HTERT RPE-1 (cell line): ENCODE results near the gene SNX13.

Experiments used
- in situ Hi-C: fragments of 300-500 bp; cut with MboI; formaldehyde crosslinking; loops from 4 replicates; pipeline ENCODE4 v1.14.3; 2020; ENCODE audit warnings: low sequenced_read_pairs

SNX13 gene

GRCh38 chr7:17940302-17940883 lies at the start of gene SNX13:
SNX13 (minus strand) TSS chr7:17940494; CDS start chr7:17940295, 199 bp downstream.
- in situ Hi-C loops: no loop called here

GRCh38 chr7:17989546-17989945 lies 49.3 kb upstream of the SNX13 start:
- in situ Hi-C loops: no loop called here

- in situ Hi-C loops: no loop called here
Measured at GRCh38 chr7:17988858-17989257, 48.6 kb upstream of the SNX13 start.

- in situ Hi-C loops: no loop called here
Measured at GRCh38 chr7:17988141-17988540, 47.8 kb upstream of the SNX13 start.

- in situ Hi-C loops: no loop called here
Measured at GRCh38 chr7:17986851-17987250, 46.6 kb upstream of the SNX13 start.

- in situ Hi-C loops: no loop called here
Measured at GRCh38 chr7:17985473-17986239, 45.4 kb upstream of the SNX13 start.

GRCh38 chr7:17984288-17984687 lies 44.0 kb upstream of the SNX13 start:
- in situ Hi-C loops: no loop called here

- in situ Hi-C loops: no loop called here
Measured at GRCh38 chr7:17983221-17984062, 43.1 kb upstream of the SNX13 start.

- in situ Hi-C loops: no loop called here
Measured at GRCh38 chr7:17976952-17977351, 36.7 kb upstream of the SNX13 start.

- in situ Hi-C loops: no loop called here
Measured at GRCh38 chr7:17971411-17971810, 31.1 kb upstream of the SNX13 start.

GRCh38 chr7:17968791-17969715 lies 28.8 kb upstream of the SNX13 start:
- in situ Hi-C loops: no loop called here

- in situ Hi-C loops: no loop called here
Measured at GRCh38 chr7:17966706-17967105, 26.4 kb upstream of the SNX13 start.

GRCh38 chr7:17965603-17966002 lies 25.3 kb upstream of the SNX13 start:
- in situ Hi-C loops: no loop called here

GRCh38 chr7:17963281-17963680 lies 23.0 kb upstream of the SNX13 start:
- in situ Hi-C loops: no loop called here

GRCh38 chr7:17962652-17963051 lies 22.4 kb upstream of the SNX13 start:
- in situ Hi-C loops: no loop called here

GRCh38 chr7:17957871-17958270 lies 17.6 kb upstream of the SNX13 start:
- in situ Hi-C loops: no loop called here

- in situ Hi-C loops: no loop called here
Measured at GRCh38 chr7:17952387-17952786, 12.1 kb upstream of the SNX13 start.

- in situ Hi-C loops: no loop called here
Measured at GRCh38 chr7:17951742-17952254, 11.5 kb upstream of the SNX13 start.

GRCh38 chr7:17948526-17949238 lies 8.4 kb upstream of the SNX13 start:
- in situ Hi-C loops: no loop called here

GRCh38 chr7:17947620-17948019 lies 7.3 kb upstream of the SNX13 start:
- in situ Hi-C loops: no loop called here
